HG03439 (cell line): ENCODE measurements around the gene ATF7IP2.
A peak's percentile ranks its signal among the peaks of the same experiment; 100 is the strongest.
"Not testable (repeated sequence)": the region's sequence is repeated elsewhere in the genome, so short reads cannot be mapped to it uniquely, and the experiment has no call there.

Experiments
- ATAC-seq: cut with Tn5 transposase; IDR thresholded peaks from one replicate; pipeline ENCODE4 v1.9.1; 2021; ENCODE audit warnings: mild to moderate bottlenecking, moderate library complexity; ENCODE audit not compliant: unreplicated experiment

The ATF7IP2 gene, protein sequence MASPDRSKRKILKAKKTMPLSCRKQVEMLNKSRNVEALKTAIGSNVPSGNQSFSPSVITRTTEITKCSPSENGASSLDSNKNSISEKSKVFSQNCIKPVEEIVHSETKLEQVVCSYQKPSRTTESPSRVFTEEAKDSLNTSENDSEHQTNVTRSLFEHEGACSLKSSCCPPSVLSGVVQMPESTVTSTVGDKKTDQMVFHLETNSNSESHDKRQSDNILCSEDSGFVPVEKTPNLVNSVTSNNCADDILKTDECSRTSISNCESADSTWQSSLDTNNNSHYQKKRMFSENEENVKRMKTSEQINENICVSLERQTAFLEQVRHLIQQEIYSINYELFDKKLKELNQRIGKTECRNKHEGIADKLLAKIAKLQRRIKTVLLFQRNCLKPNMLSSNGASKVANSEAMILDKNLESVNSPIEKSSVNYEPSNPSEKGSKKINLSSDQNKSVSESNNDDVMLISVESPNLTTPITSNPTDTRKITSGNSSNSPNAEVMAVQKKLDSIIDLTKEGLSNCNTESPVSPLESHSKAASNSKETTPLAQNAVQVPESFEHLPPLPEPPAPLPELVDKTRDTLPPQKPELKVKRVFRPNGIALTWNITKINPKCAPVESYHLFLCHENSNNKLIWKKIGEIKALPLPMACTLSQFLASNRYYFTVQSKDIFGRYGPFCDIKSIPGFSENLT

GRCh38 chr16:10385725-10386516 lies at the start of gene ATF7IP2:
ATF7IP2 (plus strand) TSS chr16:10386061; CDS start chr16:10430621, 44,560 bp downstream.
- peak; percentile 93 for ATAC-seq

GRCh38 chr16:10338426-10338825 lies 47.4 kb upstream of the ATF7IP2 start:
- ATAC-seq = no peak

GRCh38 chr16:10339777-10340732 lies 45.8 kb upstream of the ATF7IP2 start:
- no peak for ATAC-seq

DNA sequence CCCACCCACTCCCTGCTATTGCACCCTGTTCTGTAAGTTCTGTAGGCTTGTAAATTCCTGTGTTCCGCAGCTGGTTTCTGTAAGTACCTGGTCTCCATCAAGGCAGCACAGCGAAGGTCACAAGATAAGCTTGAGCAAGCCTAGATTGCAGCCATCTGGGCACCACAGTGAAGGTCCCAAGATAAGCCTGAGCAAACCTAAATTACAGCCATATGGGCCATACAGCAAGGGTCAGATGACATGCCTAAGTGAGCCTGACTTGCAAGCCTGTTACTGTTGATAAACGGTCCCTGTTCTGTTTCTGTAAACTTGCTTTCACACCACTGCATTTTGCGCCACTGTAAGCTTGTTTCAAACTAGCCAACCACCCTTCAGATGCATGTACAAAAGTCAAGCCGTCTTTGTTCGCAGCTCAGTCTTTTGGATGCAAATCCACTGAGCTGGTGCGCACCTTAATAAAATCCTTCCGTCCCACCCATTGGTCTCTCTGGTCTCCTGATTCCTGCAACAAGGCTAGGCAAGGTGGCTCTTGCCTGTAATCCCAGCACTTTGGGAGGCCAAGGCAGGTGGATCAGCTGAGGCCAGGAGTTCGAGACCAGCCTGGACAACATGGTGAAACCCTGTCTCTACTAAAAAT lies 42.6 kb upstream of the ATF7IP2 start:
- no peak for ATAC-seq

DNA sequence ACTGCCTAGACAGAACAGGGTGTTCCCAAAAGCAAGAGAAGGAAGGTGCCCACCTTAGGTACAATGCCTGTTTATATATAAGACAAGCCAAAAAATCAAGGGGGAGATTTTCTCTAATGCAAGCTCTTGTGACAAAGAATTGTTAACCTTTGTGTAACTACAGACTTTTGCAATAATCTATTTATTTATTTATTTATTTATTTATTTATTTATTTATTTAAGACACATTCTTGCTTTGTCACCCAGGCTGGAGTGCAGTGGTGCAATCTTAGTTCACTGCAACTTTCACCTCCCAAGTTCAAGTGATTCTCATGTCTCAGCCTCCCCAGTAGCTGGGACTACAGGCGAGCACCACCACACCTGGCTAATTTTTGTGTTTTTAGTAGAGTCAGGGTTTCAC lies 41.2 kb upstream of the ATF7IP2 start:
- not testable (repeated sequence) for ATAC-seq

- no peak for ATAC-seq
Observed at GRCh38 chr16:10345629-10346028, 40.2 kb upstream of the ATF7IP2 start.

- ATAC-seq = no peak
Observed at GRCh38 chr16:10349851-10350250, 36.0 kb upstream of the ATF7IP2 start.

GRCh38 chr16:10352262-10352661 lies 33.6 kb upstream of the ATF7IP2 start:
- no peak for ATAC-seq

GRCh38 chr16:10355589-10355988 lies 30.3 kb upstream of the ATF7IP2 start:
- no peak for ATAC-seq

GRCh38 chr16:10356870-10357842 lies 28.7 kb upstream of the ATF7IP2 start:
- no peak for ATAC-seq

DNA sequence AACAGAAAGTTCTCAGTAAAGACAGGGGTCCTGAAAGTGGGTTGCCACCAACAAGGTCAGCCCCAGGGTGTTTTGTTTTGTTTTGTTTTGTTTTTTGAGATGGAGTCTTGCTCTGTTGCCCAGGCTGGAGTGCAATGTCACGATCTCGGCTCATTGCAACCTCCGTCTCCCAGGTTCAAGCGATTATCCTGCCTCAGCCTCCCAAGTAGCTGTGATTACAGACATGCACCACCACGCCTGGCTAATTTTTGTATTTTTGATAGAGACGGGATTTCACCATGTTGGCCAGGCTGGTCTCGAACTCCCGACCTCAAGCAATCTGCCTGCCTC lies 24.1 kb upstream of the ATF7IP2 start:
- not testable (repeated sequence) for ATAC-seq

GRCh38 chr16:10362077-10362863 lies 23.6 kb upstream of the ATF7IP2 start:
- ATAC-seq = no peak

- ATAC-seq = not testable (repeated sequence)
Observed at GRCh38 chr16:10362864-10363197, 23.0 kb upstream of the ATF7IP2 start.

DNA sequence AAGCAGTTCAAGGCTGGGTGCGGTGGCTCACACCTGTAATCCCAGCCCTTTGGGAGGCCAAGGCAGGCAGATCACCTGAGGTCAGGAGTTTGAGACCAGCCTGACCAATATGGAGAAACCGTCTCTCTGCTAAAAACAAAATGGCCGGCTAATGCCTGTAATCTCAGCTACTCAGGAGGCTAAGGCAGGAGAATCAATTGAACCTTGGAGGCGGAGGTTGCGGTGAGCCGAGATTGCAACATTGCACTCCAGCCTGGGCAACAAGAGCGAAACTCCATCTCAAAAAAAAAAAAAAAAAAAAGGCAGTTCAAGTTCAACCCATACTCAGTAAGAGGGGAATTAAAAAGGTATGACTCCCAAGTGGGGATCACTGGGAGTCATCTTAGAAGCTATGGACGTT lies 19.2 kb upstream of the ATF7IP2 start:
- not testable (repeated sequence) for ATAC-seq

DNA sequence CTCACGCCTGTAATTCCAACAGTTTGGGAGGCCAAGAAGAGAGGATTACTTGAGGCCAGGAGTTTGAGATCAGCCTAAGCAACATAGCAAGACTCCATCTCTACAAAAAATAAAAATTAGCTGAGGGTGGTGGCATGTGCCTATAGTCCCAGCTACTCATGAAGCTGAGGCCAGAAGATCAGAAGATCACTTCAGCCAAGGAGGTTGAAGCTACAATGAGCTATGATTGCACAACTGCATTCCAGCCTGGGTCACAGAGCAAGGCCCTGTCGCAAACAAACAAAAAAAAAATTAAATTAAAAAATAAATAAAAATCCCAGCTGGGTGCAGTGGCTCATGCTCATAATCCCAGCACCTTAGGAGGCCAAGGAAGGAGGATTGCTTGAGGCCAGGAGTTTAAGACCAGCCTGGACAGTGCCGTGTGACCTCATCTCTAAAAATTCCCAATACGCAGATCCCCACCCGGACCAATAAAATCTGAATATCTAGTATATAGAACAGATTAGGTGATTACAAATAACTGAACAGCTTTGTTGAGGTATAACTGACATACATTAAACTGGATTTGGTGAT lies 18.2 kb upstream of the ATF7IP2 start:
- no peak for ATAC-seq

GRCh38 chr16:10368969-10369551 lies 16.8 kb upstream of the ATF7IP2 start:
- ATAC-seq = no peak

DNA sequence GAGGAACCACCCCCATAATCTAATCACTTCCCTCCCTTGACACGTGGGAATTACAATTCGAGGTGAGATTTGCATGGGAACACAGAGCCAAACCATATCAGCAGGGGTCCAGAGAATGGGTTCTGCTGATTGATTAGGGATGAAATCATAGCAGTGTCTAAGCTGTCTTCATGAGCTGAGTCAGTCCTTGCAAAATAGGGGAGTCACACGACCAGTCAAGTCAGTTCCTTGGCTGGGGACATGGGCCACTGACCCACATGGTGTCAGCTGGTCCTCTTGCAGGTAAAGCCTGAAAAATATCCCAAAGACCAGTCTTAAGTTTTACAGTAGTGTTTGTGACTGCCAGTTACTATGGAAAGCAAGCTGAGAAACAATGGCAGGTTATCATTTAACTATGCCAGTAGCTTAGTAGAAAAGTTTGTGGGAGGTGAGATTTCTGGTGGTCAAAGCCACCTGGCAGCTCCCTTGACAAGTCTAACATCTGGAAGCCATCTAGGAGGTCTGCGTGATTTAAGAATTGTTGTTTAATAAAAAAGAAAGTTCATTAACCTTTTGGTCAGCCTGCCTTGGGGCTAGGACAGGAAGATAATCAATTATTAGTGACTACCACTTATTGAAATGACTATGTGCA lies 15.7 kb upstream of the ATF7IP2 start:
- no peak for ATAC-seq
